ENCODE measurements around the gene PROK2.

Gene PROK2

DNA sequence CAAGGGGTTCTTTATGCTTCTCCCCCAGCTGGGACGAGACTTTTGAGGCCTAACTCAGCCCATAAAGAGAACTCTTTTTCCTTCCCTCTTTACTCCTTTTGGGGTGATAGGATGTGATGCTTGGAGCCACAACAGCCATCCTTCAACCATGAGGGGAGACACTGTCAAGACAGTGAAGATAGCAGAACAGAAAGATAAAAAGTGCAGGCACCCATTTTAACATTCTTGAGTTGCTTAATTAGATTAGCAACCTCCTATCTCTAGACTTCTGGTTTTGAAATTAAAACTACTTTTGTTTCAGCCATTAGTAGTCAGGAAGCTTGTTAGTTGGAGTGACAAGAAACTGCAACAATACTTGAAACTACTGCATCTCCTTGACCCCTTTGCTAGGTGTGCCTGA, 24.8 kb downstream of the PROK2 start:
- no peaks in the 10 kb centered on the region for H3K9me3 ChIP-seq (ENCODE audit: control insufficient read depth, low read depth, low read length)
- no peaks in the 10 kb centered on the region for H3K36me3 ChIP-seq (ENCODE audit: control insufficient read depth, low read depth, low read length)
- no peak overlapping the region for H3K27ac ChIP-seq (ENCODE audit: low read length)
- H3K4me1 ChIP-seq (ENCODE audit: control insufficient read depth, low read depth, low read length) = peaks cover 7% of the 10 kb centered on the region
- H3K27me3 ChIP-seq (ENCODE audit: control insufficient read depth, insufficient read depth, low read length) = peaks cover 10% of the 10 kb centered on the region
- no peak overlapping the region for H3K9ac ChIP-seq (ENCODE audit: low read length)
- no peak overlapping the region for H3K4me3 ChIP-seq (ENCODE audit: low read length)

DNA sequence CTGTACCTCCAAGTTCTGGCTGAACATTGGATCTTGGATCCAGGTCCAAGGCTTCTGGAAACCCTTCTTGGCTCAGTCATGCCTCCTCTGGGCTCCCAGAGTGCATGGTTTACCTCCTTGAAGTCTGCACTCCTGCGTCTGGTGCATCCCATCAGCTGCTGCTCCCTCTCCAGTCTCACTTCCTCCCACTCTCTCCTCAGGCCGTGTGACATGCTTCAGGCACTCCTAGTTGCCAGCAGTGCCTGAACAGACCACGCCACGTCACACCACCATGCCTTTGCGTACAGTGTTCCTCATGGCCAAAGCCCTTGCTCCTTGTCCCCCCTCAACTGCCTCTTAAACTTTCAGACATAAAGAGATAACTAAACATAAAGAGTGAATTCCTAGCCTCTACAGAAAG, 25.5 kb downstream of the PROK2 start:
- Histone ChIP-seq H3K36me3 (ENCODE audit: control insufficient read depth, low read depth, low read length) (no peaks in the 10 kb centered on the region), H3K9ac (ENCODE audit: low read length) (no peak overlapping the region), H3K27ac (ENCODE audit: low read length) (no peak overlapping the region), H3K4me3 (ENCODE audit: low read length) (no peak overlapping the region), H3K4me1 (ENCODE audit: control insufficient read depth, low read depth, low read length) (peaks cover 9% of the 10 kb centered on the region), H3K27me3 (ENCODE audit: control insufficient read depth, insufficient read depth, low read length) (peaks cover 15% of the 10 kb centered on the region), H3K9me3 (ENCODE audit: control insufficient read depth, low read depth, low read length) (no peaks in the 10 kb centered on the region)

DNA sequence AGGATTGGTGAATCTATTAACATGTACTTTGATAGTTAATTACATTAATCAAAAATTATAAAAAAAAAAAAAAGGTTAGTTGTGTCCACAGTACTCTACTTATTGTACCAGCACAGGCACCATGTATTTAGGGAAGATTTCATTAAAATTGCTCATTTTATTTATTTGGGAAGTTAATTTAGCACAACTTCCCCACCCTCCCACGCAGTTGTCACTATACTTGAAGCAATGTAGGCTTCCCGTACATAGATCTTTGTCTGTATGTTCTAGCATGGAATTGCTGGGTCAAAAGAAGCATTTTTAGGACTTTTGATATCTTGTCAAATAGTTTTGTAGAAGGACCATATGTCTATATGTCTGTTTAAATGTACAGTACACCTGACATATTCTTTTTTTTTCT, 26.9 kb downstream of the PROK2 start:
- Histone ChIP-seq H3K36me3 (ENCODE audit: control insufficient read depth, low read depth, low read length) (no peaks in the 10 kb centered on the region), H3K4me1 (ENCODE audit: control insufficient read depth, low read depth, low read length) (peaks cover 9% of the 10 kb centered on the region), H3K9me3 (ENCODE audit: control insufficient read depth, low read depth, low read length) (no peaks in the 10 kb centered on the region), H3K27me3 (ENCODE audit: control insufficient read depth, insufficient read depth, low read length) (peaks cover 18% of the 10 kb centered on the region), H3K27ac (ENCODE audit: low read length) (no peak overlapping the region), H3K4me3 (ENCODE audit: low read length) (no peak overlapping the region), H3K9ac (ENCODE audit: low read length) (no peak overlapping the region)

DNA sequence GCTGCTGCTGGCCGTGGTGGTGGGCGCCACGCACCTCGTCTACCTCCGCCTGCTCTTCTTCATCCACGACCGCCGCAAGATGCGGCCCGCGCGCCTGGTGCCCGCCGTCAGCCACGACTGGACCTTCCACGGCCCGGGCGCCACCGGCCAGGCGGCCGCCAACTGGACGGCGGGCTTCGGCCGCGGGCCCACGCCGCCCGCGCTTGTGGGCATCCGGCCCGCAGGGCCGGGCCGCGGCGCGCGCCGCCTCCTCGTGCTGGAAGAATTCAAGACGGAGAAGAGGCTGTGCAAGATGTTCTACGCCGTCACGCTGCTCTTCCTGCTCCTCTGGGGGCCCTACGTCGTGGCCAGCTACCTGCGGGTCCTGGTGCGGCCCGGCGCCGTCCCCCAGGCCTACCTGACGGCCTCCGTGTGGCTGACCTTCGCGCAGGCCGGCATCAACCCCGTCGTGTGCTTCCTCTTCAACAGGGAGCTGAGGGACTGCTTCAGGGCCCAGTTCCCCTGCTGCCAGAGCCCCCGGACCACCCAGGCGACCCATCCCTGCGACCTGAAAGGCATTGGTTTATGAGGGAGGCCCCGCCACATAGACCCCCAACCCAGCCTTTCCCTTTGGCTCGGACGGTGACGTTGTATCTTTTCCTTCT, 30.2 kb downstream of the PROK2 start:
- Histone ChIP-seq H3K36me3 (ENCODE audit: control insufficient read depth, low read depth, low read length) (no peaks in the 10 kb centered on the region), H3K9ac (ENCODE audit: low read length) (no peak overlapping the region), H3K4me1 (ENCODE audit: control insufficient read depth, low read depth, low read length) (peaks cover 9% of the 10 kb centered on the region), H3K4me3 (ENCODE audit: low read length) (peak overlapping the region; percentile 24), H3K9me3 (ENCODE audit: control insufficient read depth, low read depth, low read length) (no peaks in the 10 kb centered on the region), H3K27ac (ENCODE audit: low read length) (no peak overlapping the region), H3K27me3 (ENCODE audit: control insufficient read depth, insufficient read depth, low read length) (peaks cover 40% of the 10 kb centered on the region)

DNA sequence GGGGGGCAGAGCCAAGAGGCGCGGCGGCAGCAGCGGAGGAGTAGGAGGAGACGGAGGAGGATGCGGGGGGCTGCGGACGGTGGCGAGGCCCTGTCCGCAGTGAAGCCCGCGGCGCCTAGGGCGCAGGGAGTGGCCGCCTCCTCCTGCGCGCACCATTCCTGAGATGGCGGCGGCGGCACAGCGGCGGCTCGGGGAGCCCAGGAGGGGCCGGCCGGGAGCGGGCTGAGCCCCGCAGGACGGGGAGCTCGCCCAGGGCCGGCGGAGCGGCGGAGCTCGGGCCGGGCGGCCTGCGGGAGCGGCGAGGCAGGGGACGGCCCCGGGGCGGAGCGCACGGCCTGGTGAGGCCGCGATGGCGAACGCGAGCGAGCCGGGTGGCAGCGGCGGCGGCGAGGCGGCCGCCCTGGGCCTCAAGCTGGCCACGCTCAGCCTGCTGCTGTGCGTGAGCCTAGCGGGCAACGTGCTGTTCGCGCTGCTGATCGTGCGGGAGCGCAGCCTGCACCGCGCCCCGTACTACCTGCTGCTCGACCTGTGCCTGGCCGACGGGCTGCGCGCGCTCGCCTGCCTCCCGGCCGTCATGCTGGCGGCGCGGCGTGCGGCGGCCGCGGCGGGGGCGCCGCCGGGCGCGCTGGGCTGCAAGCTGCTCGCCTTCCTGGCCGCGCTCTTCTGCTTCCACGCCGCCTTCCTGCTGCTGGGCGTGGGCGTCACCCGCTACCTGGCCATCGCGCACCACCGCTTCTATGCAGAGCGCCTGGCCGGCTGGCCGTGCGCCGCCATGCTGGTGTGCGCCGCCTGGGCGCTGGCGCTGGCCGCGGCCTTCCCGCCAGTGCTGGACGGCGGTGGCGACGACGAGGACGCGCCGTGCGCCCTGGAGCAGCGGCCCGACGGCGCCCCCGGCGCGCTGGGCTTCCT, 31.0 kb downstream of the PROK2 start, which contains the start of gene GPR27:
Gene GPR27 (plus strand): TSS at position 155 of the 909 bp plus-strand sequence. CDS start 195 bp downstream, at position 350.
- Histone ChIP-seq H3K27me3 (ENCODE audit: control insufficient read depth, insufficient read depth, low read length) (peaks cover 40% of the 10 kb centered on the region), H3K4me3 (ENCODE audit: low read length) (peak within 1 kb of the TSS; percentile 49)

DNA sequence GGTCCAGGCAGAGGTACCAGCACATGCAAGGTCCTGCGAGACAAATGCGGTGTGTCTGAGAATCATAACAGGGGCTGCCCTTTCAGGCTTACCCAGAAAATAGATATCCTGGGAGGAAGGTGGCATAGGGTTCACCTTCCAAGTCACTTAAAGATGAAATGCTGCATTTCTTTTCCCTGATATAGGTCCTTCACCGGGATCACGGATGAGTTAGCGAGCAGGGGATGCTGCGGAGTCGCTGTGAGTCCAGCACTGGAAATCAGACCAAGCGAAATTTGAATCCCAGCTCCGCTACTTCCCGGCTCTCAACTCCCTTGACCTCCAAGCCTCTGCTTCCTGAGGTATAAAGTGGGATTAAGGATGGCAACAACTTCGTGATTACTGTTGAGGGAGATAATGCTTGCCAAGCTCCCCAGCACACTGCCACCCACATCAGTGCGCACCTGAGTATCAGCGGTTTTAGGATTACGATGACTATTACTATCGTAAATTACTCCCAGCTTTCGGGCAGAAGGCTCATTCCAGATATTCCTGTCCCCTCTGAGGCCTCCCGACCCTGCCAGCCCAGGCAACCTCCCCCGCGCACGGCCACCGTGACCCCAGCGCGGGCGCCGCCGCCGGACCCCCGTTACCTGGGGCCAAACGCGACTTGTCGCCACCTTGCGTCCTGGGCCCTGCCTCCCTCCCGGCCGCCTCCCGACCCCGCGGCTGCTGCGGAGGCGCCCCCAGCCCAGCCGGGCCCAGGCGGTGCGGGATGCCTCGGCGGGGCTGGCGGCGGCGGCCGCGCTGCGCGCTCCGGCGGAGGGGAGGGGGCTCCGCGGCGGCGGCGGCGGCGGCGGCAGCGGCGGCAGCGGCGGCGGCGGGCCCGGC, 31.9 kb downstream of the PROK2 start:
- H3K9ac ChIP-seq (ENCODE audit: low read length) = no peak overlapping the region
- peaks cover 40% of the 10 kb centered on the region for H3K27me3 ChIP-seq (ENCODE audit: control insufficient read depth, insufficient read depth, low read length)
- H3K27ac ChIP-seq (ENCODE audit: low read length) = no peak overlapping the region
- H3K4me3 ChIP-seq (ENCODE audit: low read length) = peak overlapping the region; percentile 47
- H3K9me3 ChIP-seq (ENCODE audit: control insufficient read depth, low read depth, low read length) = no peaks in the 10 kb centered on the region
- no peaks in the 10 kb centered on the region for H3K36me3 ChIP-seq (ENCODE audit: control insufficient read depth, low read depth, low read length)
- H3K4me1 ChIP-seq (ENCODE audit: control insufficient read depth, low read depth, low read length) = peaks cover 9% of the 10 kb centered on the region

More for the DNA sequence above, 31.0 kb downstream of the PROK2 start, which contains the start of gene GPR27:
- Histone ChIP-seq H3K9ac (ENCODE audit: low read length) (no peak within 1 kb of the TSS), H3K9me3 (ENCODE audit: control insufficient read depth, low read depth, low read length) (no peaks in the 10 kb centered on the region), H3K4me1 (ENCODE audit: control insufficient read depth, low read depth, low read length) (peaks cover 9% of the 10 kb centered on the region), H3K36me3 (ENCODE audit: control insufficient read depth, low read depth, low read length) (no peaks in the 10 kb centered on the region), H3K27ac (ENCODE audit: low read length) (no peak within 1 kb of the TSS)

DNA sequence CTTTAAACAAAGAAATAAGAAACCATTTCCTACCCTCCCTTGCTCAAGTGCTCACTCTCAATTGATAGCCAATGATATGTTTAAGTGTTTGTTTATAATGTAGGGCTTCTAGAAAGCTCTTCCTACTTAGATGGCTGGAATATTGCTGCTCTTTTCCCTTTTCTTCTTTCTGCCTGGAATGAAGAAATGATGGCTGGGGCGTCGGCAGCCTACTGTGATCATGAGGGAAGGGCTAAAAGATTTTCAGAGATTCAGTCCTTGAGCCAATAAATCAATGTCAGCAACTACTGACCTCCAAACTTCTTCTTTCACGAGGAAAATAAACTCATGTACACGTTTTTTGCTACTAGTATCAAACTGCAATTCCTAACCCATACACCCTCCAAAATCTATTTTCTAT, 33.3 kb downstream of the PROK2 start:
- H3K36me3 ChIP-seq (ENCODE audit: control insufficient read depth, low read depth, low read length) = no peaks in the 10 kb centered on the region
- no peak overlapping the region for H3K4me3 ChIP-seq (ENCODE audit: low read length)
- H3K4me1 ChIP-seq (ENCODE audit: control insufficient read depth, low read depth, low read length) = peaks cover 9% of the 10 kb centered on the region
- H3K9me3 ChIP-seq (ENCODE audit: control insufficient read depth, low read depth, low read length) = no peaks in the 10 kb centered on the region
- H3K27ac ChIP-seq (ENCODE audit: low read length) = no peak overlapping the region
- no peak overlapping the region for H3K9ac ChIP-seq (ENCODE audit: low read length)
- H3K27me3 ChIP-seq (ENCODE audit: control insufficient read depth, insufficient read depth, low read length) = peaks cover 40% of the 10 kb centered on the region

DNA sequence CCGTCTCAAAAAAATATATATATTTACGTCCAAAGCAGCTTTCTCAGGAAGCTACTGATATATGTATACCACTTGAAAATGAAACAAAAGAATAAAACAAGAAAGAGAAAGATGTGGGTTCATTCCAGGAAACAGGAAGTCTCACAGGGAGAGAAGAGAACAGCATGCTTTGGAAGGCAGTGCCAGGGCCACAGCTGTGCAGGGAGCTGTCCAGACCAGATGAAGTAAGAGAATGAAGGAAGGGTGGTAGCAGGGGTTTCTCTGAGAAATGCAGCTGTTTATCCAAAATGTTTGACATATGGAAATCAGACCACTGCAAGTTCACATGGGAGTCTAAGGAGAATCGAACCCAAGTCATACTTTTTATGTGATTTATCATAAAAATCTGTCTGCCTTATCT, 40.2 kb downstream of the PROK2 start:
- H3K4me1 ChIP-seq (ENCODE audit: control insufficient read depth, low read depth, low read length) = no peaks in the 10 kb centered on the region
- no peak overlapping the region for H3K9ac ChIP-seq (ENCODE audit: low read length)
- H3K9me3 ChIP-seq (ENCODE audit: control insufficient read depth, low read depth, low read length) = peaks cover 11% of the 10 kb centered on the region
- no peak overlapping the region for H3K27ac ChIP-seq (ENCODE audit: low read length)
- H3K36me3 ChIP-seq (ENCODE audit: control insufficient read depth, low read depth, low read length) = no peaks in the 10 kb centered on the region
- H3K27me3 ChIP-seq (ENCODE audit: control insufficient read depth, insufficient read depth, low read length) = no peaks in the 10 kb centered on the region
- H3K4me3 ChIP-seq (ENCODE audit: low read length) = no peak overlapping the region

DNA sequence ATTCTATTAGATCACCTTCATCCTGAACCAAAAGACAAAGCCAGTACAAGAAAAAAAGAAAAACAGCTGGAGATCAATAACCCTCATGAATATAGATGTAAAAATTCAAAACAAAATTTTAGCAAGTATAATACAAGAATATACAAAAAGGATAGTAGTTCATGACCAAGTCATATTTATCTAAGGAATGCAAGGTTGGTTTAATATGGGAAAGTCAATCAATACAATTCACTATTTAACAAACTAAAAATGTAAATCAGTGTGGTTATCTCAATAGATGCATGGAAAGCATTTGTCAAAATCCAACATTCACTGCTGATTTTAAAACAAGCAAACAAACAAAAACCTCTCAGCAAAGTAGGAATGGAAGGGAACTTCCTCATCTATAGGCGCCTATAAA, 42.3 kb downstream of the PROK2 start:
- Histone ChIP-seq H3K27me3 (ENCODE audit: control insufficient read depth, insufficient read depth, low read length) (no peaks in the 10 kb centered on the region), H3K9me3 (ENCODE audit: control insufficient read depth, low read depth, low read length) (peaks cover 11% of the 10 kb centered on the region), H3K4me1 (ENCODE audit: control insufficient read depth, low read depth, low read length) (no peaks in the 10 kb centered on the region)

DNA sequence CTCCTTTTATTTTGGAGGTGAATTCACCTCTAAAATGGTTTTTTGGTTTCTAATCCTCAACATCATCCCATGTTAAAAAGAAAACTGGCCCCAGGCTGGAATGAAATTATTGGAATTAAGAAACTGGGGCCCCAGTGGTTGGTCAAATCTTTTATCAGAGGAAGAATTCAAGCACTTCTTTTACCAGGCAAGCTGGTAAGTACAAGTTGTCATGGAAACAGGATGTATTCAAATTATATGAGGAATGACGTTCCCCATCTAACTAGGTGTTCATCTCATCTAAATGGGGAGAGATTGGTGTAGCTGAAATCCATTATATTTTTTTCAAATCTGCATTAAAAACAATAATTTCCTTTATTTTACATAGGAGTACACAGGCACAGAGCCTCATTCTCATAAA, 50.1 kb downstream of the PROK2 start:
- Histone ChIP-seq H3K27me3 (ENCODE audit: control insufficient read depth, insufficient read depth, low read length) (no peaks in the 10 kb centered on the region), H3K4me1 (ENCODE audit: control insufficient read depth, low read depth, low read length) (peaks cover 6% of the 10 kb centered on the region), H3K27ac (ENCODE audit: low read length) (no peak overlapping the region), H3K9ac (ENCODE audit: low read length) (no peak overlapping the region), H3K4me3 (ENCODE audit: low read length) (no peak overlapping the region), H3K36me3 (ENCODE audit: control insufficient read depth, low read depth, low read length) (no peaks in the 10 kb centered on the region), H3K9me3 (ENCODE audit: control insufficient read depth, low read depth, low read length) (no peaks in the 10 kb centered on the region)

More for the DNA sequence above, 42.3 kb downstream of the PROK2 start:
- Histone ChIP-seq H3K27ac (ENCODE audit: low read length) (no peak overlapping the region), H3K9ac (ENCODE audit: low read length) (no peak overlapping the region), H3K36me3 (ENCODE audit: control insufficient read depth, low read depth, low read length) (no peaks in the 10 kb centered on the region), H3K4me3 (ENCODE audit: low read length) (no peak overlapping the region)

DNA sequence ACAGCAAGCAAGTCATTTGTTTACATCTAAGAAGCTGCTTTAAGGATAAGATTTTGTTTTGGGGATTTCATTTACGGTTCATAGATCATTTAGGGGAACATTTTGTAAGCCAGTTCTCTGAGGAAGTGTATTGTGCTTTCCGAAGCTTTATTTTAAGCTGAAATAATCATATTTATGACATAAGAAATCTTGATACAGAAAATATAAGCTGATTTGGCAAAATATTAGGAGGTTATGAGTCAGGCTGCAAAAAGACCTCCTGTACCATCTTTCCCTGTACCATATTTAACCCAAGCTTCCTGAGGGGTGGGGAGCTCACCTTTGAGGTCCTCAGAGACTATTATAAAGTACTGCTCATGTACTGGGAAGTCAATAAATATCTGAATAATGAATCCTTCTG, 51.6 kb downstream of the PROK2 start:
- Histone ChIP-seq H3K9ac (ENCODE audit: low read length) (no peak overlapping the region), H3K4me1 (ENCODE audit: control insufficient read depth, low read depth, low read length) (peaks cover 14% of the 10 kb centered on the region), H3K27me3 (ENCODE audit: control insufficient read depth, insufficient read depth, low read length) (no peaks in the 10 kb centered on the region), H3K4me3 (ENCODE audit: low read length) (no peak overlapping the region), H3K9me3 (ENCODE audit: control insufficient read depth, low read depth, low read length) (no peaks in the 10 kb centered on the region), H3K36me3 (ENCODE audit: control insufficient read depth, low read depth, low read length) (no peaks in the 10 kb centered on the region), H3K27ac (ENCODE audit: low read length) (no peak overlapping the region)

Data from iPS-18a (cell line).